ENCODE data around the gene TARS2.

TARS2 gene

DNA sequence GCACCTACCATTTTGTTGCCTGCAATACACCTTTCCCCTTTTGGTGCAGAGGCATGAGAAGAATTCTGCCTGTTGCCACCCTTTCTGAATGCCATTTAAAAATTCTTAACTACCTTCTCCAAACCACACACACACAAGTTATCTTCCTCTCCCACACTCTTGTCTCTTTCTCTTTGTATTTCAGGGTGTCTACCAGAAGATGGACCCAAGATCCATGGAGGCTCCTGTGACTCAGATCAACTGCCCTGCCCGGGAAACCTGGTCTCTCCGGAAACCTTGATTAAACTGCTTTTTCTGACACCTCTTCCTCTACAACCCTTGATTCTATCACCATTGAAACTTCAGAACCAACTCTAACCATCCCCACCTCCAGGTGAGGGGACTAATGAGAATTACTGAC lies 2.4 kb upstream of the TARS2 start:
- Mint-ChIP-seq H3K4me3 (no peak overlapping the region), H3K27ac (peak overlapping the region; percentile 35), H3K36me3 (peaks cover 12% of the 10 kb centered on the region), H3K27me3 (no peaks in the 10 kb centered on the region), H3K4me1 (peaks cover 26% of the 10 kb centered on the region), H3K9me3 (no peaks in the 10 kb centered on the region)
- no peak for ATAC-seq

DNA sequence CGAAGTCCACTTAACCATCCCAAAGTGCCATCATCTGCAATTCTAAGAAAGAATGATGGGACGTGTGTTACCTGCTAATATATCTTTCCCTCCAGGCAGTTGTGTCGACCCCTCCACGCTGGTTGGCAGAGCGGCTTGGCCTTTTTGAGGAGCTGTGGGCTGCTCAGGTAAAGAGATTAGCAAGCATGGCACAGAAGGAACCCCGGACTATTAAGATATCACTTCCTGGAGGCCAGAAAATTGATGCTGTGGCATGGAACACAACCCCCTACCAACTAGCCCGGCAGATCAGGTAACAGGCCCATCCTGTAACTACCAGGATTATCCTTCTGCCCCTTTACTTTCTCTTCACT lies 520 bp downstream of the TARS2 start:
- Mint-ChIP-seq H3K4me3 (peak overlapping the region; percentile 98), H3K9me3 (no peaks in the 10 kb centered on the region), H3K4me1 (peaks cover 26% of the 10 kb centered on the region), H3K27me3 (no peaks in the 10 kb centered on the region), H3K36me3 (peaks cover 36% of the 10 kb centered on the region), H3K27ac (peak overlapping the region; percentile 99)
- no peak for ATAC-seq

DNA sequence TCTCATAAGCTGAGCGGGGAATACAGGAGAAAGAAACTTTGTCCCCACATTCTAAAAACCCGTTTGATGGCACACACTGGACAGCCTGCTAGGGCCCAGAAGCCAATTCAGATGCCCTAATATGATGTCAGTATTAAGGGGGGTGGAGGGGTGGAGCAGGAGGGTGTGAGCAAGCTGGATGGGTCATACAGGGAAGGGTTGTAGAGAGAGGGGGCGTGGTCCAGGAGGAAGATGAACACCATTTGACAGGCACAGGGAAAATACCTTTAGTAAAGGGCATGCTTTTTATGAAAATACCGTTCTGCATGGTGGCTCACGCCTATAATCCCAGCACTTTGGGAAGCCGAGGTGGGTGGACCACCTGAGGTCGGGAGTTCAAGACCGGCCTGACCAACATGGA lies 6.0 kb downstream of the TARS2 start:
- no peak overlapping the region for H3K27ac Mint-ChIP-seq
- no peak overlapping the region for H3K4me3 Mint-ChIP-seq
- peaks cover 18% of the 10 kb centered on the region for H3K4me1 Mint-ChIP-seq
- no peaks in the 10 kb centered on the region for H3K27me3 Mint-ChIP-seq
- H3K9me3 Mint-ChIP-seq, result no peaks in the 10 kb centered on the region
- no peak for ATAC-seq
- peaks cover 75% of the 10 kb centered on the region for H3K36me3 Mint-ChIP-seq

GRCh38 chr1:150498342-150498741 lies 11.1 kb downstream of the TARS2 start:
- no peaks in the 10 kb centered on the region for H3K9me3 Mint-ChIP-seq
- no peak for ATAC-seq
- peak overlapping the region; percentile 24 for H3K27ac Mint-ChIP-seq
- H3K4me1 Mint-ChIP-seq, result peaks cover 6% of the 10 kb centered on the region
- no peaks in the 10 kb centered on the region for H3K27me3 Mint-ChIP-seq
- peaks cover 69% of the 10 kb centered on the region for H3K36me3 Mint-ChIP-seq
- H3K4me3 Mint-ChIP-seq, result no peak overlapping the region

DNA sequence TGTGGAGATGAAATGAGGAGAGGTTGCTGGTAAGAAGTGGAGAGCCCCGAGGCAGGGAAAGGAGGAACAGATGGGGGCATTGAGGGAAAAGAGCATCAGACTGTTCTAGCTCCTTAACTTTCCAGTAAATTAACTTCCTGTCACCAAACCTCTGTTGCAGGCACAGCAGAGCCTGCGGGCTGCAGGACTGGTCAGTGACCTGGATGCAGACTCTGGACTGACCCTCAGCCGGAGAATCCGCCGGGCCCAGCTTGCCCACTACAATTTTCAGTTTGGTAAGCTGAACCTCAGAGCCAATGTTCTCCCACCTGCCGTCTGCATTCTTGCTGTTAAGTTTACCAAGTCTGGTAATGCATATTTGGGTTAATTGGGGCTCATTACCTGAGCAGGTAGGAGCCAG lies 18.2 kb downstream of the TARS2 start:
- Mint-ChIP-seq H3K36me3 (peaks cover 66% of the 10 kb centered on the region), H3K27ac (no peak overlapping the region), H3K9me3 (no peaks in the 10 kb centered on the region), H3K4me1 (no peaks in the 10 kb centered on the region), H3K27me3 (no peaks in the 10 kb centered on the region), H3K4me3 (no peak overlapping the region)
- no peak for ATAC-seq

DNA sequence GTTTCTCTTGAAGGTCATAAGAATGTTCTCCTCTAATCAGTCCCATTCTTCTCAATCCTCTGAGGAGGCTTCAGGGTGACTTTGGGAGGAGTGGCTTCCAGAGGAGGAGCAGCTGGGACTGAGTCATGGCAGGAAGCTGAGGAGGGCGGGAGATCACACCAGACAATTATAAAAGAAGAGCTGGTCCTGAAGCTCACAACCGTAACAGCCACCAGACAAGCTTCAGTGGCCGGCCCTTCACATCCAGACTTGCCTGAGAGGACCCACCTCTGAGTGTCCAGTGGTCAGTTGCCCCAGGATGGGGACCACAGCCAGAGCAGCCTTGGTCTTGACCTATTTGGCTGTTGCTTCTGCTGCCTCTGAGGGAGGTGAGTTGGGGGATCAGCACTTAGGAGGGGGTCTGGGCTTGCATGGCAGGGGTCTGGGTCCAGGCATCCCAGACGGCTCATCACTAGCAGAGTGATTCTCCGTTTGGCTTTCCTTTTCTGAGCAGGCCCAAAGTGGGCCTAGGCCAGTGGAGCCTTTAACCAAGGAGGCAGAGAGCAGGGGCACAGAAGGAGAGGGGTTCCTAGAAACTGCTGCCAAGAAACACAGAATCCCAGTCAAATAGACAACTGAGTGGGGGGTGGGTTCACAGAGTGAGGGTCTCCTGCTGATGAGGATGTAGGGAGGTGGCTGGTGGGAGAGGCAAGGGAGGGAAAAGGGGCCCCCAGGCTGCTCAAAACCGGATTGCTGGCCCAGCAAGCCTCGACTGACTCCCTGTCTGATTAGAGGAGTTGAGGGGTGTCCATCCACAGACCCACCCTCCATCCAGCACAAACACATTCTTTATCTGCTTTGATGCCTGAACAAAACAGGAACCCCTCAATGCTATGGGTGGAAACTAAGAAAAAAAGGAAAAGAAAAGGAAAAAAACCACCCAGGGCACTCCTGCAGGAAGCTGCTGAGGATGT lies 21.0 kb downstream of the TARS2 start, which contains the start of gene ECM1:
Gene ECM1 (plus strand): TSS at position 198 of the 953 bp plus-strand sequence. CDS start 101 bp downstream, at position 299.
- no peak for ATAC-seq
- Mint-ChIP-seq H3K27me3 (no peaks in the 10 kb centered on the region), H3K27ac (no peak within 1 kb of the TSS), H3K4me3 (no peak within 1 kb of the TSS), H3K9me3 (no peaks in the 10 kb centered on the region), H3K36me3 (peaks cover 71% of the 10 kb centered on the region), H3K4me1 (no peaks in the 10 kb centered on the region)

DNA sequence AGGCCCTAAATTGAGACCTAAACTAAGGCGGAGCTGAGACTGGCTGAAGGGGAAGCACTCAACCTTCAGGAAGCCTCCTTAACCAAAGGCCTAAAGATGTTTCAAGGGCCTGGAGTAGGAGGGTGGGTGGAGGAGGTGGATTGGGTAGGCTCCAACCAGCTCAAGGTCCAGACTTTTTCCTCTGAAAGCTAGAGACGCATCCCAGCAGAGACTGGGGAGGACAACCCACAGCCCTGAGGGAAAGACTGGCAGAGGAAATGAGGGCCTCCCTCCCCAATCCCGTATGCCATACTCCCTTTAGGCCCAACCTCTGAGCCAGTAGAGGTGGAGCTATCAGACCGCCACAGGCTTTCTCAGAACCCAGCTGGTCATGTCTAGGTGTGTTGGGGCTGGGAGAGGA lies 21.8 kb downstream of the TARS2 start:
- Mint-ChIP-seq H3K4me1 (no peaks in the 10 kb centered on the region), H3K27ac (no peak overlapping the region), H3K36me3 (peaks cover 68% of the 10 kb centered on the region), H3K4me3 (no peak overlapping the region), H3K9me3 (no peaks in the 10 kb centered on the region), H3K27me3 (no peaks in the 10 kb centered on the region)
- no peak for ATAC-seq

- peaks cover 16% of the 10 kb centered on the region for H3K4me1 Mint-ChIP-seq
- no peak overlapping the region for H3K4me3 Mint-ChIP-seq
- no peak for ATAC-seq
- peaks cover 47% of the 10 kb centered on the region for H3K36me3 Mint-ChIP-seq
- no peaks in the 10 kb centered on the region for H3K9me3 Mint-ChIP-seq
- H3K27me3 Mint-ChIP-seq, result no peaks in the 10 kb centered on the region
- H3K27ac Mint-ChIP-seq, result no peak overlapping the region
These were observed 24.3 kb downstream of the TARS2 start for GRCh38 chr1:150511551-150511950.

DNA sequence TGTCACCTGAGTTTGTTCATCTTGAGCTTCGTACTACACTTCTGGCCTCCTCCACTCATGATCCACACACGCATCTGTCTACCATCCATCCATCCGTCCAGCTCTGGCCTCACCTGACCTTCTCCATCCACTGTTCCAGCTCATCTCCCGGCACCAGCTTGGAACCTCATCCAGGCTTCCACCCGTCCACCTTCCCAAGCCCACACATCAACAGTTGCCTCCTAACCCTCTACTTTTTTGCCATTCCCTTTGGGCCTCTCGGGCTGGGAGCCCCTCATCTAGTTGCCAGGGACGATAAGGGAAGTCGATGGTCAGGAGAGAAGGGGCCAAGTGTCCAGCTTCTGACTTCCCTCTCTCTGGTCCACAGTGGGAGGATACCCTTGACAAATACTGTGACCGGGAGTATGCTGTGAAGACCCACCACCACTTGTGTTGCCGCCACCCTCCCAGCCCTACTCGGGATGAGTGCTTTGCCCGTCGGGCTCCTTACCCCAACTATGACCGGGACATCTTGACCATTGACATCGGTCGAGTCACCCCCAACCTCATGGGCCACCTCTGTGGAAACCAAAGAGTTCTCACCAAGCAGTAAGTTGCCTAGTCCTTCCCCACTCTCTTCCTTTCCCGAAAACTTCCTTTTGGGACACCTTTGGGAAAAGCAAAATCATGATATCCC lies 24.9 kb downstream of the TARS2 start:
- no peak overlapping the region for H3K4me3 Mint-ChIP-seq
- no peak overlapping the region for H3K27ac Mint-ChIP-seq
- H3K4me1 Mint-ChIP-seq, result peaks cover 21% of the 10 kb centered on the region
- no peak for ATAC-seq
- peaks cover 41% of the 10 kb centered on the region for H3K36me3 Mint-ChIP-seq
- no peaks in the 10 kb centered on the region for H3K27me3 Mint-ChIP-seq
- H3K9me3 Mint-ChIP-seq, result no peaks in the 10 kb centered on the region

DNA sequence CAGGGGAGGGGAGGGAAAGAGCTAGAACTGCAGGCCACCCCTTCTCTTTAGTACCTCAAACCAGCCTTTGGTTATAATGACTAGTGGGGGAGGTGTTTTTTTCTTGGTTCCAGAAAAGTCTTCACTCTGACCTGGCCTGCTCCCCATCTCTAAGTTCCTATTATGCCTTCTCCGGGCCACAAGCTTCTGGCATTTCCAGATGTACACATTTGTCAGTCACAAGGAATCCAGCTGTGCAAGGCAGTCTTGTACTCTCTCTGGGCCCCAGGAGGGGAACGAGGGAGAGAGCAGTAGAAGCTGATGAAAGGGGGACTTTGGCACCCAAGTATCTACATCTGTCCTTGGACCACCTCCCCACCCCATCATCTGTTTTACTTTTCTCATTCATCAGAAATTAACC lies 25.6 kb downstream of the TARS2 start:
- peaks cover 37% of the 10 kb centered on the region for H3K36me3 Mint-ChIP-seq
- H3K27ac Mint-ChIP-seq, result no peak overlapping the region
- H3K4me1 Mint-ChIP-seq, result peaks cover 29% of the 10 kb centered on the region
- H3K4me3 Mint-ChIP-seq, result no peak overlapping the region
- no peaks in the 10 kb centered on the region for H3K9me3 Mint-ChIP-seq
- H3K27me3 Mint-ChIP-seq, result no peaks in the 10 kb centered on the region
- no peak for ATAC-seq

GRCh38 chr1:150513351-150513791 lies 26.2 kb downstream of the TARS2 start:
- H3K36me3 Mint-ChIP-seq, result peaks cover 34% of the 10 kb centered on the region
- peak overlapping the region; percentile 77 for H3K27ac Mint-ChIP-seq
- no peaks in the 10 kb centered on the region for H3K27me3 Mint-ChIP-seq
- no peak overlapping the region for H3K4me3 Mint-ChIP-seq
- H3K9me3 Mint-ChIP-seq, result no peaks in the 10 kb centered on the region
- H3K4me1 Mint-ChIP-seq, result peaks cover 29% of the 10 kb centered on the region
- no peak for ATAC-seq

DNA sequence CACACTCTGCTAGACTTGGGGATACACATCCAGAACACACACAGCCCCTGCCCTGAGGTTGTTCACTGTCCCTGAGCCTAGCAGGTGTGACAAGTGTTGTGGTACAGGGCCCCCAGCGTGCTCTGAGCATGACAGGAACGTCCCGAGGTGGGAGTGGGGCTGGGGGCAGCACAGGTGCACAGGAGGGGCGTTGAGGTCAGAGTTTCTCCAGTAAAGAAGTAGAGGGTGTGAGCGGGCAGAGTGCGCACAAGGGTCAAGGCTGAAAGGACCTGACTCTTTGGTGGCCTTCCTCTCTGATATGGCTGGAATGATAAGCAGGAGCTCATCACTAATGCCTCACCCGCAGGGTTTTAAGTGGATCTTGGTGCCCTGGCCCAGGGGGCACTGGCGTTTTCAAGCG lies 27.0 kb downstream of the TARS2 start:
- H3K27ac Mint-ChIP-seq, result peak overlapping the region; percentile 77

GRCh38 chr1:150514913-150515327 lies 27.7 kb downstream of the TARS2 start:
- H3K9me3 Mint-ChIP-seq, result no peaks in the 10 kb centered on the region

More for the DNA sequence above, 27.0 kb downstream of the TARS2 start:
- Mint-ChIP-seq H3K27me3 (no peaks in the 10 kb centered on the region), H3K9me3 (no peaks in the 10 kb centered on the region), H3K4me1 (peaks cover 29% of the 10 kb centered on the region), H3K36me3 (peaks cover 34% of the 10 kb centered on the region), H3K4me3 (peak overlapping the region; percentile 82)
- ATAC-seq, result no peak

DNA sequence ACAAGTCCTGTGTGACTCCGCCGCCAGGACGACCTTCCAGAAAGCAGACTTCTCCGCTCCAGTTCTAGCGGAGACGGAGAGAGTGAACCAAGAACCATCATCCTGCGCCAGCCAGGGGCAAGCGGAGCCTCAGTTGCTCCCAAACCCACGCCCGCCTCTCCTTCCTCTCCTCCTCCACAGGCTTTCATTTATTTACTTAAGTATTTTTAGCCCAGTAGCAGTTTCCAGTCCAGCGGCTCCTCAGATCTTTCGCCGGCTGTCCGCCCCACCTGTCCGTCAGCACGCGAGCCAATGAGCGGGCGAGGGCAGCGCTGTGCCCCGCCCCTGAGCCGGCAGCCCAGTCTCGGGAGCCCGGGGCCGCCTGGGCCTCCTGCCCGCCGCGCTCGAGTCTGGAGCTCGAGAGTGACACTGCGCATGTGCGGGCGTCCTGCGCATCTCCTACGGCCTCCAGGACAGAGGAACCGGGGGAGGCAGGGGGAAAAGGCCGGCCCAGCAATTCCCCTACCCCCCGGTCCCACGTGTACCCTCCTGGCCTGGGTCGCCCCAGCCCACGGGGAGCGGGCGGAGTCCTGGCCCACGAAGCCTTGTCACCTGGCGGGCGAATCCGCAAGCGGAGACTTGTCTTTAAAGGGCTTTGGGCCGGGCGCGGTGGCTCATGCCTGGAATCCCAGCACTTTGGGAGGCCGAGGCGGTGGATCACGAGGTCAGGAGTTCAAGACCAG lies 28.3 kb downstream of the TARS2 start, which contains the start of gene FALEC:
Gene FALEC (plus strand): TSS at position 425 of the 722 bp plus-strand sequence.
- Mint-ChIP-seq H3K9me3 (no peaks in the 10 kb centered on the region), H3K27ac (peak within 1 kb of the TSS; percentile 77), H3K27me3 (no peaks in the 10 kb centered on the region), H3K4me3 (peak within 1 kb of the TSS; percentile 82), H3K4me1 (peaks cover 29% of the 10 kb centered on the region), H3K36me3 (peaks cover 27% of the 10 kb centered on the region)
- ATAC-seq, result peak; percentile 99

More at GRCh38 chr1:150514913-150515327, 27.7 kb downstream of the TARS2 start:
- no peaks in the 10 kb centered on the region for H3K27me3 Mint-ChIP-seq
- no peak for ATAC-seq
- peak overlapping the region; percentile 82 for H3K4me3 Mint-ChIP-seq
- peaks cover 32% of the 10 kb centered on the region for H3K36me3 Mint-ChIP-seq
- H3K27ac Mint-ChIP-seq, result peak overlapping the region; percentile 77
- H3K4me1 Mint-ChIP-seq, result peaks cover 29% of the 10 kb centered on the region

- ATAC-seq, result peak; percentile 2
- Mint-ChIP-seq H3K9me3 (no peaks in the 10 kb centered on the region), H3K27me3 (no peaks in the 10 kb centered on the region), H3K27ac (peak overlapping the region; percentile 77), H3K36me3 (peaks cover 22% of the 10 kb centered on the region), H3K4me3 (peak overlapping the region; percentile 82), H3K4me1 (peaks cover 29% of the 10 kb centered on the region)
These were observed 28.9 kb downstream of the TARS2 start for GRCh38 chr1:150516050-150516591.
